ENCODE data around the gene RNF150.

DNA sequence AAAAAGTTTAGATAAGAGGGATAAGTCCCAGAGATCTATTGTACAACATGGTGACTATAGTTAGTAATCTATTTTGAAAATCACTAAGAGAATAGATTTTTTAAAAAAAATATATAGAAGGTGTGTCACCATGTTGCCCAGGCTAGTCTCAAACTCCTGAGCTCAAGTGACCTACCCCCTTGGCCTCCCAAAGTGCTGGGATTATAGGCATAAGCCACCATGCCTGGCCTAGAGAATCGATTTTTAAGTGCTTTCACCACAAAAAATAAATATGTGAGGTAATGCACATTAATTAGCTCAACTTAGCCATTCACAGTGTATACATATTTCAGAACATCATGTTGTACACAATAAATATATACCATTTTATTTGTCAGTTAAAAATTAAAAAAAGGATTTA lies 320.4 kb downstream of the RNF150 start:
- TF ChIP-seq POLR2AphosphoS5 (IDR thresholded peaks at IDR 0.05; ENCODE audit: low read depth, low read length) (no peak), POLR2A (IDR thresholded peaks at IDR 0.05; ENCODE audit: low read depth, low read length) (no peak)

Measured in GM12892 (cell line).